ENCODE results near the gene RNF227.

- TF ChIP-seq CTCF (conservative IDR thresholded peaks at IDR 0.05; ENCODE audit: low read depth, low read length) (no peak), EZH2 (IDR thresholded peaks at IDR 0.05; ENCODE audit: borderline replicate concordance, low read depth, low read length, poor library complexity, severe bottlenecking) (no peak)
Observed at GRCh38 chr17:7893187-7893880, 22.8 kb downstream of the RNF227 start.

All from A673 (cell line).